ENCODE results near the gene KYAT1.
"Not testable (repeated sequence)": the region's sequence is repeated elsewhere in the genome, so short reads cannot be mapped to it uniquely, and the experiment has no call there.

KYAT1 gene

GRCh38 chr9:128809831-128810230, 71.9 kb downstream of the KYAT1 start:
- no peak for DNase-seq

- DNase-seq: no peak
Observed at GRCh38 chr9:128809036-128809599, 72.6 kb downstream of the KYAT1 start.

- DNase-seq: no peak
Observed at GRCh38 chr9:128808543-128808942, 73.2 kb downstream of the KYAT1 start.

GRCh38 chr9:128807827-128808226, 73.9 kb downstream of the KYAT1 start:
- no peak for DNase-seq

- no peak for DNase-seq
Observed at GRCh38 chr9:128805661-128806060, 76.1 kb downstream of the KYAT1 start.

- DNase-seq: no peak
Observed at GRCh38 chr9:128802482-128802881, 79.3 kb downstream of the KYAT1 start.

- no peak for DNase-seq
Observed at GRCh38 chr9:128800061-128800460, 81.7 kb downstream of the KYAT1 start.

- DNase-seq: no peak
Observed at GRCh38 chr9:128798896-128799295, 82.9 kb downstream of the KYAT1 start.

- DNase-seq: not testable (repeated sequence)
Observed at GRCh38 chr9:128794961-128795360, 86.8 kb downstream of the KYAT1 start.

- no peak for DNase-seq
Observed at GRCh38 chr9:128792978-128793686, 88.6 kb downstream of the KYAT1 start.

GRCh38 chr9:128792134-128792533, 89.6 kb downstream of the KYAT1 start:
- DNase-seq: no peak

- no peak for DNase-seq
Observed at GRCh38 chr9:128790536-128790935, 91.2 kb downstream of the KYAT1 start.

- DNase-seq: no peak
Observed at GRCh38 chr9:128788445-128788844, 93.3 kb downstream of the KYAT1 start.

- DNase-seq: no peak
Observed at GRCh38 chr9:128787659-128788058, 94.1 kb downstream of the KYAT1 start.

- DNase-seq: peak; percentile 81
Observed at GRCh38 chr9:128786681-128787601, 94.8 kb downstream of the KYAT1 start, which contains the start of gene TBC1D13. TBC1D13 (plus strand) TSS chr9:128787253; CDS start chr9:128787354, 101 bp downstream.

GRCh38 chr9:128785427-128785826, 96.3 kb downstream of the KYAT1 start:
- DNase-seq: no peak
